GM12878 (cell line): ENCODE data around the gene TMSB4X. TPM values are rescaled to one million over a fixed set of nuclear protein-coding genes. Genes with fewer than 3 reads are reported as not detected.

Experiments
- ATAC-seq: fragments of 200-7000 bp; cut with Tn5 transposase; 3 replicates; pipeline ENCODE4 v1.9.1; 2020; ENCODE audit warnings: mild to moderate bottlenecking, moderate library complexity
- BruUV-seq: library from RNA; stranded (reverse); fragments of 400-500 nt; replicated peaks from 2 replicates; lab custom pipeline; 2021; lab: Mats Ljungman, UMichigan
- CTCF ChIA-PET: fragments of 300-600 bp; sonication (Branson Sonifier 250); formaldehyde crosslinking; extraction: SDS; loops from one replicate; lab custom pipeline; 2021; ENCODE audit warnings: inconsistent platforms; lab: Yijun Ruan, JAX
- POLR2A ChIA-PET: fragments of 350-600 bp; formaldehyde crosslinking; extraction: SDS; loops from one replicate; lab custom pipeline; 2021; ENCODE audit warnings: inconsistent platforms; lab: Charles Lee
- RAD21 ChIA-PET: fragments of 300-600 bp; sonication (Branson Sonifier 250); formaldehyde crosslinking; loops from one replicate; lab custom pipeline; 2023; ENCODE audit warnings: antibody characterized with exemption; ENCODE audit not compliant: unreplicated experiment; lab: Charles Lee
- SMC1A ChIA-PET: fragments of 300-600 bp; sonication (Branson Sonifier 250); formaldehyde crosslinking; loops from one replicate; lab custom pipeline; 2023; ENCODE audit not compliant: unreplicated experiment, uncharacterized antibody; lab: Charles Lee
- DNase-seq: peaks from one replicate; pipeline ENCODE4 v3.0.0-alpha.2; 2011; ENCODE audit warnings: low read depth, low spot score
- FAIRE-seq: peaks from 3 replicates; lab custom pipeline; 2011; peaks lifted over from hg19 to GRCh38; lab: Jason Lieb, UNC
- H2AFZ ChIP-seq: 2 replicates; pipeline ENCODE4 v1.6.0; 2011; ENCODE audit warnings: low read depth, low read length, control low read depth; ENCODE audit not compliant: control insufficient read depth
- H3K27ac ChIP-seq: 2 replicates; pipeline ENCODE4 v1.5.1; 2011; ENCODE audit warnings: control low read depth; ENCODE audit not compliant: control insufficient read depth, insufficient read depth
- H3K27me3 ChIP-seq, 2 experiments: replicated peaks in 1 of 2; 2 replicates each; pipeline versions ENCODE4 v1.6.0 to v1.6.1; 2011; ENCODE audit warnings: low read length in 1 of 2; ENCODE audit not compliant: control insufficient read depth in 2 of 2, insufficient read depth in 2 of 2
- H3K36me3 ChIP-seq, 2 experiments: 2 replicates each; pipeline ENCODE4 v1.5.1; 2011; ENCODE audit warnings: low read length in 1 of 2; ENCODE audit not compliant: control insufficient read depth in 2 of 2, insufficient read depth in 2 of 2
- H3K4me1 ChIP-seq: 2 replicates; pipeline ENCODE4 v1.6.1; 2011; ENCODE audit warnings: mild to moderate bottlenecking, low read length, moderate library complexity, mixed read lengths; ENCODE audit not compliant: control insufficient read depth, insufficient read depth
- H3K4me2 ChIP-seq: 2 replicates; pipeline ENCODE4 v1.6.0; 2011; ENCODE audit warnings: control low read depth; ENCODE audit not compliant: control insufficient read depth, insufficient read depth
- H3K4me3 ChIP-seq: fragments of 200-600 bp; sonication (generic); 2 replicates; pipeline ENCODE4 v1.5.1; 2016
- H3K79me2 ChIP-seq: 2 replicates; pipeline ENCODE4 v1.6.0; 2011; ENCODE audit warnings: low read length; ENCODE audit not compliant: control insufficient read depth, insufficient read depth
- H3K9ac ChIP-seq: 2 replicates; pipeline ENCODE4 v1.8.0; 2011; ENCODE audit warnings: low read length, control low read depth, mixed read lengths; ENCODE audit not compliant: control insufficient read depth, insufficient read depth
- H3K9me3 ChIP-seq: replicated peaks from 3 replicates; pipeline ENCODE4 v1.5.1; 2011; ENCODE audit warnings: mild to moderate bottlenecking, low read length; ENCODE audit not compliant: control insufficient read depth, insufficient read depth
- H4K20me1 ChIP-seq: 2 replicates; pipeline ENCODE4 v1.6.0; 2011; ENCODE audit not compliant: control insufficient read depth, insufficient read depth
- BHLHE40 ChIP-seq, 2 experiments: fragments of 450-650 bp in 1 of 2; IDR thresholded peaks; 2 replicates each; pipeline ENCODE4 v1.6.1; 2011 to 2017; ENCODE audit warnings: low read depth in 2 of 2, borderline replicate concordance in 1 of 2, improper control_type of control experiment in 1 of 2, low read length in 1 of 2, mild to moderate bottlenecking in 1 of 2
- ESRRA ChIP-seq: IDR thresholded peaks from 2 replicates; pipeline ENCODE4 v1.6.1; 2012; ENCODE audit warnings: mild to moderate bottlenecking, low read length, improper control_type of control experiment
- FOS ChIP-seq: IDR thresholded peaks from 3 replicates; pipeline ENCODE4 v1.6.1; 2011; ENCODE audit warnings: borderline replicate concordance; ENCODE audit not compliant: insufficient read length; ENCODE audit errors: extremely low read depth
- HDGF ChIP-seq: fragments of 450-650 bp; IDR thresholded peaks from 2 replicates; pipeline ENCODE4 v1.6.1; 2016; ENCODE audit warnings: antibody characterized with exemption
- JUNB ChIP-seq: IDR thresholded peaks from 2 replicates; pipeline ENCODE4 v1.6.1; 2016; ENCODE audit warnings: antibody characterized with exemption, mild to moderate bottlenecking
- KDM1A ChIP-seq: fragments of 200-600 bp; sonication (generic); IDR thresholded peaks from 2 replicates; pipeline ENCODE4 v1.6.1; 2016; ENCODE audit warnings: borderline replicate concordance
- LARP7 ChIP-seq: fragments of 450-650 bp; IDR thresholded peaks from 2 replicates; pipeline ENCODE4 v1.6.1; 2017; ENCODE audit warnings: mild to moderate bottlenecking
- PAX5 ChIP-seq: IDR thresholded peaks from 2 replicates; pipeline ENCODE4 v1.6.1; 2011; ENCODE audit warnings: low read depth, low read length, borderline replicate concordance
- SP1 ChIP-seq: IDR thresholded peaks from one replicate; pipeline ENCODE4 v1.6.1; 2011; ENCODE audit warnings: low read depth, low read length
- TCF3 ChIP-seq: IDR thresholded peaks from 2 replicates; pipeline ENCODE4 v1.6.1; 2012; ENCODE audit warnings: low read depth, mild to moderate bottlenecking, low read length, borderline replicate concordance; ENCODE audit not compliant: insufficient read depth
- WGBS: methylation state at CpG from one replicate; pipeline ENCODE4 v1.1.6; 2016; ENCODE audit warnings: low lambda C conversion rate; ENCODE audit not compliant: insufficient replicate concordance, insufficient coverage; ENCODE audit errors: missing lambda C conversion rate; 5-methylcytosine and 5-hydroxymethylcytosine counted together
- in situ Hi-C: fragments of 300-500 bp; cut with MboI; formaldehyde crosslinking; loops from 9 replicates; pipeline ENCODE4 v1.14.3; 2018; ENCODE audit warnings: mixed read lengths
- intact Hi-C: fragments of 100-400 bp; cut with micrococcal nuclease; formaldehyde crosslinking; loops from one replicate; pipeline ENCODE4 v1.14.2; 2022; ENCODE audit not compliant: unreplicated experiment
- polyA plus RNA-seq, 11 experiments: library from polyadenylated mRNA; depleted of rRNA in 4 of 11; unstranded in 6 of 11; stranded (reverse) in 5 of 11; fragments of >200 nt; fragmentation: Nextera tagmentation in 4 of 11; fragmentation: Illumina TruSeq in 1 of 11; extraction: Ambion mirVana in 4 of 11; extraction: Trizol in 1 of 11; gene quantifications; 1 replicate in 1 of 11; 2 replicates in 10 of 11; pipeline versions ENCODE4 v1.2.1 to v1.2.3, GENCODE V29; 2011 to 2016; ENCODE audit warnings: inconsistent platforms in 2 of 11, missing spikeins in 2 of 11, low read depth in 1 of 11
- total RNA-seq, 4 experiments: library from RNA; depleted of rRNA in 3 of 4; stranded (reverse); fragments of >200 nt in 3 of 4; fragmentation: Illumina TruSeq in 1 of 4; extraction: Trizol in 1 of 4; gene quantifications; 2 replicates each; pipeline versions ENCODE4 v1.2.1 to v1.2.3, GENCODE V29; 2013 to 2021
- TF ChIP-seq, protein P1 (sequence below): IDR thresholded peaks from 2 replicates; pipeline ENCODE4 v1.6.1; 2012; ENCODE audit warnings: improper control_type of control experiment, low read depth, low read length; ENCODE audit not compliant: insufficient replicate concordance

Gene TMSB4X
- total and polyA plus RNA-seq, 10 of the 15 experiments (the other 5 are each of a cell fraction or from before 2014, with no cell fraction given), result 13,924 to 37,234 (median 23,705) TPM

DNA sequence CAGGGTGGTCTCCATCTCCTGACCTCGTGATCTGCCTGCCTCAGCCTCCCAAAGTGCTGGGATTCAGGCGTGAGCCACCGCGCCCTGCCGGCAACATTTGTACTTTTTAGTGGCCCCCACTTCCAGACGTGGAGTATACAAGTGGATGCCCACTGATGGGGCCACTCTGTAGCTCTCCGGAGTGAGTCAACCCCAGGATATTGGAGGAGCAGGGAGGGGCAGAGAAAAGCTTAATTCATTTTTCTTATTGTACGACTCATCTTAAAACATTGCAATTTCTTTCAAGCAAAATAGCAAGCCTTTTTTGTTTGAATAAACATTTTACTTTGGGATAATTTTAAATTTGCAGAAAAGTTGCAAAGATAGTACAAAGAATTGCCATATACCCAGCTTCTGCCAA lies 34.9 kb downstream of the TMSB4X start:
- no peaks in the 10 kb centered on the region for H3K27me3 ChIP-seq
- H3K27ac ChIP-seq, result no peak overlapping the region; the same call in 1 of the 2 replicates
- no peak overlapping the region for H3K4me3 ChIP-seq
- H3K79me2 ChIP-seq, result no peaks in the 10 kb centered on the region; the same call in none of the 2 replicates
- TF ChIP-seq HDGF (no peak), FOS (no peak), KDM1A (no peak), LARP7 (no peak), ESRRA (no peak), JUNB (no peak), SP1 (no peak), PAX5 (no peak), TCF3 (no peak), BHLHE40 (IDR thresholded peaks at IDR 0.05; ENCODE audit: borderline replicate concordance in 1 of 2, low read depth in 2 of 2, low read length in 1 of 2) (no peak)
- TF ChIP-seq, protein P1, sequence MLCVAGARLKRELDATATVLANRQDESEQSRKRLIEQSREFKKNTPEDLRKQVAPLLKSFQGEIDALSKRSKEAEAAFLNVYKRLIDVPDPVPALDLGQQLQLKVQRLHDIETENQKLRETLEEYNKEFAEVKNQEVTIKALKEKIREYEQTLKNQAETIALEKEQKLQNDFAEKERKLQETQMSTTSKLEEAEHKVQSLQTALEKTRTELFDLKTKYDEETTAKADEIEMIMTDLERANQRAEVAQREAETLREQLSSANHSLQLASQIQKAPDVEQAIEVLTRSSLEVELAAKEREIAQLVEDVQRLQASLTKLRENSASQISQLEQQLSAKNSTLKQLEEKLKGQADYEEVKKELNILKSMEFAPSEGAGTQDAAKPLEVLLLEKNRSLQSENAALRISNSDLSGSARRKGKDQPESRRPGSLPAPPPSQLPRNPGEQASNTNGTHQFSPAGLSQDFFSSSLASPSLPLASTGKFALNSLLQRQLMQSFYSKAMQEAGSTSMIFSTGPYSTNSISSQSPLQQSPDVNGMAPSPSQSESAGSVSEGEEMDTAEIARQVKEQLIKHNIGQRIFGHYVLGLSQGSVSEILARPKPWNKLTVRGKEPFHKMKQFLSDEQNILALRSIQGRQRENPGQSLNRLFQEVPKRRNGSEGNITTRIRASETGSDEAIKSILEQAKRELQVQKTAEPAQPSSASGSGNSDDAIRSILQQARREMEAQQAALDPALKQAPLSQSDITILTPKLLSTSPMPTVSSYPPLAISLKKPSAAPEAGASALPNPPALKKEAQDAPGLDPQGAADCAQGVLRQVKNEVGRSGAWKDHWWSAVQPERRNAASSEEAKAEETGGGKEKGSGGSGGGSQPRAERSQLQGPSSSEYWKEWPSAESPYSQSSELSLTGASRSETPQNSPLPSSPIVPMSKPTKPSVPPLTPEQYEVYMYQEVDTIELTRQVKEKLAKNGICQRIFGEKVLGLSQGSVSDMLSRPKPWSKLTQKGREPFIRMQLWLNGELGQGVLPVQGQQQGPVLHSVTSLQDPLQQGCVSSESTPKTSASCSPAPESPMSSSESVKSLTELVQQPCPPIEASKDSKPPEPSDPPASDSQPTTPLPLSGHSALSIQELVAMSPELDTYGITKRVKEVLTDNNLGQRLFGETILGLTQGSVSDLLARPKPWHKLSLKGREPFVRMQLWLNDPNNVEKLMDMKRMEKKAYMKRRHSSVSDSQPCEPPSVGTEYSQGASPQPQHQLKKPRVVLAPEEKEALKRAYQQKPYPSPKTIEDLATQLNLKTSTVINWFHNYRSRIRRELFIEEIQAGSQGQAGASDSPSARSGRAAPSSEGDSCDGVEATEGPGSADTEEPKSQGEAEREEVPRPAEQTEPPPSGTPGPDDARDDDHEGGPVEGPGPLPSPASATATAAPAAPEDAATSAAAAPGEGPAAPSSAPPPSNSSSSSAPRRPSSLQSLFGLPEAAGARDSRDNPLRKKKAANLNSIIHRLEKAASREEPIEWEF, result no peak
- WGBS, result 76% methylated on average over 8 of the region's 8 CpGs
- peaks cover 77% of the 10 kb centered on the region for H3K4me1 ChIP-seq
- no peak overlapping the region; the same call in 1 of the 2 replicates for H3K4me2 ChIP-seq
- CTCF ChIA-PET, result interaction anchor here (0.9 to 12.2 kb wide), 6 partner anchors 11 to 478 kb away, joined by 3 to 123 read pairs (median 8); no protein-coding TSS in a partner anchor
- ATAC-seq (no peak), DNase-seq (no peak), FAIRE-seq (no peak)
- no TSS peak for BruUV-seq
- no peaks in the 10 kb centered on the region for H4K20me1 ChIP-seq
- H2AFZ ChIP-seq, result no peak overlapping the region
- in situ Hi-C loops, result no loop called here
- no peak overlapping the region for H3K9ac ChIP-seq
- intact Hi-C loops, result loop anchor here (2.0 to 10.0 kb wide), 2 partner anchors 155 to 247 kb away; no protein-coding TSS in a partner anchor
- RAD21 ChIA-PET, result interaction anchor here (0.7 to 22.5 kb wide), 10 partner anchors 9 to 255 kb away, joined by 3 to 689 read pairs (median 22); partner anchors contain the start of gene TMSB4X
- SMC1A ChIA-PET, result interaction anchor here (1.2 to 25.1 kb wide), 9 partner anchors 12 to 478 kb away, joined by 3 to 847 read pairs (median 115); partner anchors contain the start of gene TMSB4X
- H3K9me3 ChIP-seq, result no peaks in the 10 kb centered on the region
- no peaks in the 10 kb centered on the region for H3K36me3 ChIP-seq
- POLR2A ChIA-PET, result interaction anchor here (1.0 to 17.2 kb wide), 5 partner anchors 20 to 75 kb away, joined by 3 to 280 read pairs (median 5); no protein-coding TSS in a partner anchor
